ENCODE measurements around the gene ASB16. TPM values are rescaled to one million over a fixed set of nuclear protein-coding genes. Genes with fewer than 3 reads are reported as not detected.
A peak's percentile ranks its signal among the peaks of the same experiment; 100 is the strongest.

ASB16 gene
- total RNA-seq, 1 experiment from 2014 or later: 0.19 TPM

DNA sequence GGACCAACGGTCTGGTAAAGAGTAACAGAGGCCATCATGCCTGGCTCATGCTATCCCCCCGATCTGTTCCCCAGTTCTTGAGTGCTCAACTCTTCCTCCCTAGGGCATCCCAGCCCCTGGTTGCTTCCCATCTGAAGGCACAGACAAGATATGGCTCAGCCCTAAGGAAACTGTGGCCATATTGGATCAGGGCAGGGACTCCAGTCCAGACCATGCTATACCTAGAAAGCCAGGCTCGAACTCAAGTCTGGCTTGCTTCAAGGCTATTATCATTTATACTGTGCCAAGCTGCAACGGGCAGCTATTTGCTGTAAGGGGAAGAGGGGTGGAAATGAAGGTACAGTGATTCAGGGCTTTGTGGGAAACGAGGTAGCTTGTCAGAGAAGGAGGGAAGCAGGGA is 46.2 kb downstream of the ASB16 start:
- H3K4me3 Mint-ChIP-seq (ENCODE audit: low read depth, unreplicated experiment): peak overlapping the region; percentile 86
- H3K27ac Mint-ChIP-seq (ENCODE audit: unreplicated experiment): no peak overlapping the region
- no peaks in the 10 kb centered on the region for H3K9me3 Mint-ChIP-seq (ENCODE audit: low read depth, unreplicated experiment)
- peaks cover 17% of the 10 kb centered on the region for H3K4me1 Mint-ChIP-seq (ENCODE audit: low read depth, unreplicated experiment)
- TF ChIP-seq, protein P1, sequence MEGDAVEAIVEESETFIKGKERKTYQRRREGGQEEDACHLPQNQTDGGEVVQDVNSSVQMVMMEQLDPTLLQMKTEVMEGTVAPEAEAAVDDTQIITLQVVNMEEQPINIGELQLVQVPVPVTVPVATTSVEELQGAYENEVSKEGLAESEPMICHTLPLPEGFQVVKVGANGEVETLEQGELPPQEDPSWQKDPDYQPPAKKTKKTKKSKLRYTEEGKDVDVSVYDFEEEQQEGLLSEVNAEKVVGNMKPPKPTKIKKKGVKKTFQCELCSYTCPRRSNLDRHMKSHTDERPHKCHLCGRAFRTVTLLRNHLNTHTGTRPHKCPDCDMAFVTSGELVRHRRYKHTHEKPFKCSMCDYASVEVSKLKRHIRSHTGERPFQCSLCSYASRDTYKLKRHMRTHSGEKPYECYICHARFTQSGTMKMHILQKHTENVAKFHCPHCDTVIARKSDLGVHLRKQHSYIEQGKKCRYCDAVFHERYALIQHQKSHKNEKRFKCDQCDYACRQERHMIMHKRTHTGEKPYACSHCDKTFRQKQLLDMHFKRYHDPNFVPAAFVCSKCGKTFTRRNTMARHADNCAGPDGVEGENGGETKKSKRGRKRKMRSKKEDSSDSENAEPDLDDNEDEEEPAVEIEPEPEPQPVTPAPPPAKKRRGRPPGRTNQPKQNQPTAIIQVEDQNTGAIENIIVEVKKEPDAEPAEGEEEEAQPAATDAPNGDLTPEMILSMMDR (IDR thresholded peaks at IDR 0.05; ENCODE audit: unreplicated experiment): no peak
- CTCF ChIA-PET: interaction anchor here (0.7 to 1.4 kb wide), 2 partner anchors 13 to 15 kb away, joined by 3 to 4 read pairs; no protein-coding TSS in a partner anchor
- H3K36me3 Mint-ChIP-seq (ENCODE audit: insufficient read depth, unreplicated experiment): peaks cover 80% of the 10 kb centered on the region
- no TSS peak for BruUV-seq (replicated peaks)
- intact Hi-C loops (cut with micrococcal nuclease; ENCODE audit: unreplicated experiment): no loop called here
- no peak for DNase-seq
- H3K27me3 Mint-ChIP-seq (ENCODE audit: unreplicated experiment): no peaks in the 10 kb centered on the region

DNA sequence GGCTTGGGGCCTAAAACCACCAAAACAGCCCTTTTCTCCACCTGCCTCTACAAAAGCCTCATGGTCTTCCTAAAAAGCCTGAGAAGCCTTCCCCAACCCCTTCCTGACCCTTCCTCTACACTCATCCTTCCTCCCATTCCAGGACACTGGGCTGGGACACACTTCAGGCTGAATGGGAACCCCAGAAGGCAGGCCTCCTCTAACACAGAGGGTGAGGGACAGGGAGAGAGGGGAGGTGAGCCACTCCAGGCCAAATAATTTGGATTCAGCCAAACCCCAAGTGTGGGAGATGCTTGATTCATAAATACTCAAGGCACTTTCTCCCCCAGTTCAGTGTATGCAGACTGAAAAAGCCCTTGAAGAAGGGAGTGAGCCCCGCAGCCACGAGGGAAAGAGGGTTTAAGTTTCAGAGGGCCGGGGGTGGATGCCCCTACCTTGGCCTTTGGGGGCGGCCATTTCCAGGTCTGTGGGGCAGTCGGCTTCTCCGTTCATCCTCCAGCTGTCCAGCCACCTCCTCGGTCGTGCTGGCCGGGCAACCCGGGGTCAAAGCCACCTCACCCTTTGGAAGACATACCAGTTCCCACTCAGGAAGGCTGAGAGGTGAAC is 47.3 kb downstream of the ASB16 start:
- no TSS peak for BruUV-seq (replicated peaks)
- H3K27ac Mint-ChIP-seq (ENCODE audit: unreplicated experiment): peak overlapping the region; percentile 8
- H3K36me3 Mint-ChIP-seq (ENCODE audit: insufficient read depth, unreplicated experiment): peaks cover 82% of the 10 kb centered on the region
- no peaks in the 10 kb centered on the region for H3K9me3 Mint-ChIP-seq (ENCODE audit: low read depth, unreplicated experiment)
- H3K27me3 Mint-ChIP-seq (ENCODE audit: unreplicated experiment): no peaks in the 10 kb centered on the region
- intact Hi-C loops (cut with micrococcal nuclease; ENCODE audit: unreplicated experiment): no loop called here
- TF ChIP-seq, protein P1 (IDR thresholded peaks at IDR 0.05; ENCODE audit: unreplicated experiment): no peak
- H3K4me3 Mint-ChIP-seq (ENCODE audit: low read depth, unreplicated experiment): peak overlapping the region; percentile 86
- CTCF ChIA-PET: interaction anchor here (0.5 to 1.9 kb wide), 12 partner anchors 11 to 140 kb away, joined by 3 to 8 read pairs (median 4); partner anchors contain the start of genes RUNDC3A, SLC25A39 and TMUB2
- peaks cover 25% of the 10 kb centered on the region for H3K4me1 Mint-ChIP-seq (ENCODE audit: low read depth, unreplicated experiment)
- DNase-seq: no peak

DNA sequence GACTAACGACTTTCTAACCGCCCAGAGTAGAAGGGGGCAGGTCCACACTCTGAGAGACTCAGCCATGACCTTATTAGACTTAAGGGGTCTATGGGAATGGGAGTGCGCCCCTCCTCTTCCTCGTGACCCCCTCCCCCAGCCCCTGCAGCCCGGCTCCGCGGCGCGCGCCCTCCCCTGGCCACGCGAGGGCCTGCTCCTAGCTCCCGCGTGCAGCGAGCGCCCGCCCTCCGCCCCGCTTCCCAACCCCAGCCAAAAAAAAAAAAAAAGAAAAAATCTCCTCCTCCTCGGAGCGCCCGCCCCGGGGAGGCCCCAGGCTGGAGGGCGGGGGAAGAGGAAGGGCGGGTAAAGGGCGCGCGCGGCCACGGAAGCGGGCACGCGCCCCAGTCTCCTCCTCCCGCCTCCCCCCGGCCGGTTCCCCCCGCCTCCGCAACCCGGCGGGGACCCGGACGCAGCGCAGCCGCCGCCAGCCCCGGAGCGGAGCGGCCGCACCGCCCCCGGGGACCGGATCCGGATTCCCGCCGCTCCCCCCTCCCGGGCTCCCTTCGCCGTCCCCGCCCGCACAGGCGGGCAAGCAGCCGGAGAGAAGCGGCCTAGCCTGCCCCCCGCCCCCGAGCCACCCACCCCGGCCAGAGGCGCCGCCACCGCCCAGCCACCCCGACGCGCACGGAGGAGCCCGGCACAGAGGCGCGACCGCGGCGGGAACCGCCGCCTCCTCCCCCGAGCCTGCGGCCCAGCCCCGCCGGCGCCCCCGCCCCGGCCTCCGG is 48.0 kb downstream of the ASB16 start:
- no TSS peak for BruUV-seq (replicated peaks)
- Mint-ChIP-seq H3K4me3 (ENCODE audit: low read depth, unreplicated experiment) (peak overlapping the region; percentile 86), H3K27ac (ENCODE audit: unreplicated experiment) (peak overlapping the region; percentile 8), H3K4me1 (ENCODE audit: low read depth, unreplicated experiment) (peaks cover 32% of the 10 kb centered on the region), H3K9me3 (ENCODE audit: low read depth, unreplicated experiment) (no peaks in the 10 kb centered on the region), H3K27me3 (ENCODE audit: unreplicated experiment) (no peaks in the 10 kb centered on the region), H3K36me3 (ENCODE audit: insufficient read depth, unreplicated experiment) (peaks cover 81% of the 10 kb centered on the region)
- intact Hi-C loops (cut with micrococcal nuclease; ENCODE audit: unreplicated experiment): no loop called here
- CTCF ChIA-PET: interaction anchor here (0.6 to 1.9 kb wide), 11 partner anchors 10 to 139 kb away, joined by 3 to 8 read pairs (median 3); partner anchors contain the start of genes RUNDC3A, SLC25A39 and TMUB2
- DNase-seq: peak; percentile 96
- TF ChIP-seq, protein P1 (IDR thresholded peaks at IDR 0.05; ENCODE audit: unreplicated experiment): peak; percentile 84

DNA sequence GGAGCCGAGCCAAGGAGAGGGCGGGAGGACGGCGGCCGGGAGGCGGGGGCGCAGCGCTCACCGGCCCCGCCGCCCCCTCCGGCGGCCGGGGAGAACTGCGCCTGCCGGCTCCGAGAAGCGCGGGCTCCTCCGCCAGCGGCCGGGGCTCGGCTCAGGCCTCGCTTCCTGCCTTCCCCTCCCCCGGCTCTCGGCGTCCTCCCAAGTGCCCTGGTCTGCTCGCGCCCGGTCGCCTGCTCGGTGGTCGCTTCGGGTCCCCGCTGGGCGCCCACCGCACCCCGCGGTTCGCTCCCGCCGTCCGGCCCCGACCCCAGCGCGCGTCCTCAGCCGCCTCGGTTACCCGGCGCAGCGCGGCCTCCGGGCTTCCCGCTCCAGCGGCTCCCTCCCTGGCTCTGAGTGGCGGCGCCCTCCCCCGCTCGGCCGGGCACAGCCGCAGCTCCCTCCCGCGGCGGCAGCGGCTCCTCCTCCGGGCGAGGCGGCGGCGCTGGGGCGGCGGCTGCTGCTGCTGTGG is 48.7 kb downstream of the ASB16 start:
- no peaks in the 10 kb centered on the region for H3K9me3 Mint-ChIP-seq (ENCODE audit: low read depth, unreplicated experiment)
- peak; percentile 90 for DNase-seq
- no peak overlapping the region for H3K27ac Mint-ChIP-seq (ENCODE audit: unreplicated experiment)
- H3K4me3 Mint-ChIP-seq (ENCODE audit: low read depth, unreplicated experiment): peak overlapping the region; percentile 86
- BruUV-seq (replicated peaks): no TSS peak
- peaks cover 37% of the 10 kb centered on the region for H3K4me1 Mint-ChIP-seq (ENCODE audit: low read depth, unreplicated experiment)
- H3K27me3 Mint-ChIP-seq (ENCODE audit: unreplicated experiment): no peaks in the 10 kb centered on the region
- intact Hi-C loops (cut with micrococcal nuclease; ENCODE audit: unreplicated experiment): no loop called here
- CTCF ChIA-PET: interaction anchor here (0.5 to 1.2 kb wide), 4 partner anchors 13 to 470 kb away, joined by 3 to 8 read pairs (median 4); no protein-coding TSS in a partner anchor
- TF ChIP-seq, protein P1 (IDR thresholded peaks at IDR 0.05; ENCODE audit: unreplicated experiment): peak; percentile 77
- H3K36me3 Mint-ChIP-seq (ENCODE audit: insufficient read depth, unreplicated experiment): peaks cover 80% of the 10 kb centered on the region

Data from Calu3 (cell line).